Measurements from ENCODE around the gene PASD1.

- no peak for TF ChIP-seq POLR2A (IDR thresholded peaks at IDR 0.05)
- TF ChIP-seq CTCF (IDR thresholded peaks at IDR 0.05): no peak
- TF ChIP-seq POLR2AphosphoS5 (IDR thresholded peaks at IDR 0.05): no peak
These were observed at the start of gene PASD1 for GRCh38 chrX:151563449-151563848.
